AG09319 (cell line): Measurements from ENCODE around the gene CA10.

Experiments
- DNase-seq: peaks from one replicate; pipeline ENCODE4 v3.0.0-alpha.2; 2010; ENCODE audit warnings: low read depth; ENCODE audit errors: extremely low read depth
- TF ChIP-seq, protein P1 (sequence below): IDR thresholded peaks from 2 replicates; pipeline ENCODE4 v1.5.1; 2011; ENCODE audit warnings: low read depth, mild to moderate bottlenecking, inconsistent platforms, low read length, moderate library complexity

Gene CA10

DNA sequence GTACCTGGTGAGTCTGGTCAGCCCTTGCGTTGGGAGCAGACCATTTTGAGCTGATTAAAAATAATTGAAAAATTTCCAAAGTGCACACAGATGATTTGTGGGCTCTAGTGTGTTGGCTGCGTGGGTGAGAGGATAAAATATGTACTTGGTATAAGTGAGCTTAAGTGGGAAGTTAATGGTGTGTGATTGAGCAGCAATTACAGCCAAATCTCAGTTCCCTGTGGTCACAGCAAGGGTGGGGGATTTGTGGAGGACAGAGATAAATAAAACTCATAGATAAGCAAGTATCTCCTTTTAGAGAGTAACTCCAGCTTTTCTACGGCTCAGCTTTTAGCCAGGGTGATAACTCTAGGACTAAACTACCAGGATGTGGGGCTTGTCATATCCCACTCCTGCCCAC lies 507.7 kb downstream of the CA10 start:
- DNase-seq: no peak

DNA sequence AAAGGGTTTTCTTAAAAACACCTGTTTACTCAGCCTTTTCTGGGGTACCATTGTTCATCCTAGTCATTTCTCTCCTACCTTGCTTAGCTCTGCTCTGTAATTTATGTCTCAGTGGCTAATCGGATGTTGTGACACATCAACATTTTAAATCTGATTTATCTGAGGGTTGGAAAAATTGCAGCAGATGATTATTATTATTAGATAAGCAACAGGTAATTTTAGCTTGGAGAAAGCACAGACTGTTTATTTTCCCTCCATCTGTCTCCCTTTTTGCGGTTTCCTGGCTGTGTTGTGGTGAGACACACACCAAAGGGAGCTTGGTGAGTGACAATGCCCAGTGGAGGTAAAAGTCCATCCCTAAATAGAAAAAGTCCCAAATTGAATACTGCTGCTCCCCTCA lies 508.3 kb downstream of the CA10 start:
- no peak for DNase-seq
- TF ChIP-seq, protein P1, sequence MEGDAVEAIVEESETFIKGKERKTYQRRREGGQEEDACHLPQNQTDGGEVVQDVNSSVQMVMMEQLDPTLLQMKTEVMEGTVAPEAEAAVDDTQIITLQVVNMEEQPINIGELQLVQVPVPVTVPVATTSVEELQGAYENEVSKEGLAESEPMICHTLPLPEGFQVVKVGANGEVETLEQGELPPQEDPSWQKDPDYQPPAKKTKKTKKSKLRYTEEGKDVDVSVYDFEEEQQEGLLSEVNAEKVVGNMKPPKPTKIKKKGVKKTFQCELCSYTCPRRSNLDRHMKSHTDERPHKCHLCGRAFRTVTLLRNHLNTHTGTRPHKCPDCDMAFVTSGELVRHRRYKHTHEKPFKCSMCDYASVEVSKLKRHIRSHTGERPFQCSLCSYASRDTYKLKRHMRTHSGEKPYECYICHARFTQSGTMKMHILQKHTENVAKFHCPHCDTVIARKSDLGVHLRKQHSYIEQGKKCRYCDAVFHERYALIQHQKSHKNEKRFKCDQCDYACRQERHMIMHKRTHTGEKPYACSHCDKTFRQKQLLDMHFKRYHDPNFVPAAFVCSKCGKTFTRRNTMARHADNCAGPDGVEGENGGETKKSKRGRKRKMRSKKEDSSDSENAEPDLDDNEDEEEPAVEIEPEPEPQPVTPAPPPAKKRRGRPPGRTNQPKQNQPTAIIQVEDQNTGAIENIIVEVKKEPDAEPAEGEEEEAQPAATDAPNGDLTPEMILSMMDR: no peak

More for the DNA sequence above, 507.7 kb downstream of the CA10 start:
- TF ChIP-seq, protein P1: no peak

DNA sequence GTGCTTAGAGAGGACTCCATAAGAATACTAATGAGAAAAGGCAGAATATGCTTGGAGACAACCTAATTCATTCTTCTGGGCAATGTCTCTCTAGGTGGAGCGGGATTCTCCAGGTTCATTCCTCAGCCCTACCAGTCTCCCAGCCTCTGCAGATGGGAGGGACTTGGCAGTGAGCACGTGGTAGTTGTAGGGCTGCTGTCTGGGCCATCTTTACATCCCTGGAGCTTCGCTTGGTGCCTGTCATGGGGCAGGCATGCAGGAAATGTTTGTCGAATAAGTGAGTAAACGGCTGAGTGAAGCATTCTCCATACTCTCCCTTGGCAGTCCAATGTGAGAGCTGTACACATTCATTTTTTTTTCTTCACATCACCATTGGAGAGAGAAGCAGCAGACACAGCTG lies 510.7 kb downstream of the CA10 start:
- DNase-seq: no peak
- TF ChIP-seq, protein P1: no peak

DNA sequence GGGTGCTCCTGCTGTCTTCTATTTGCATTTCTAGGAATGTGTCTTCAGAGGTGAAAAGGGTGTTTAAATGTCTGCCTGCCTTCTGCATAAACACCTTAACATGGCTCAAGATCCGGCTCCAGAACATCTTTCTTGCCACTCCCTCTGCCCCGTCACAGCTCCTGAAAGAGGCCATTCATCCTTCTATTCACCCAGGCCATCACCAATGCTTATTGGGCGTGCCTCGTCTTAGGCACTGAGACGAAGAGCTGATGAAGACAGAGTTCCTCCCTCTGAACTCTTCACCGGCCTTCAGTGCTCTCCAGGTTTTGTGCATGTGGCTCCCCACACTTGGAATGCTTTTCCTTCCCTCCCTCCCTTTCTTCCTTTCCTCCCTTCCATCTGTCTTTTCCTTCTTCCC lies 511.4 kb downstream of the CA10 start:
- TF ChIP-seq, protein P1: no peak
- DNase-seq: no peak

DNA sequence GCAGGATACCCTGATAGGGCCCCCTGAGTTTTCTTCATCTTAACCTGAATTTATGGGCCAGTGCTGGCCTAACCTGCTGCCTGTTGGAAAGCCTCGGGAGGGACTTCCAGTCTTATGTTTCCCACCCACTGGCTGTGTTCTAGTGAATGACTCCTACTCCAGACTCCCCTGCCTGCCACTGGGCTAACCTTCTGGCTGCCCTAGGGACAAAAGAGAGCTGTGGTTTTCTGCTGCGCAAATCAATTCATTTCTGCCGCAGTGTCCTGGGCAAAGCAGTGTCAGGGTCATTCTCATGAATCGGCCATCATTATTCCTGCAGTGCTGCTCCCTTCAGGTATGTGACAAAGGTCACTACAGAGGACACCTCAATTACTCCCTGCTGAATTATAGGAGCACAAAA lies 512.0 kb downstream of the CA10 start:
- DNase-seq: no peak
- TF ChIP-seq, protein P1: no peak

DNA sequence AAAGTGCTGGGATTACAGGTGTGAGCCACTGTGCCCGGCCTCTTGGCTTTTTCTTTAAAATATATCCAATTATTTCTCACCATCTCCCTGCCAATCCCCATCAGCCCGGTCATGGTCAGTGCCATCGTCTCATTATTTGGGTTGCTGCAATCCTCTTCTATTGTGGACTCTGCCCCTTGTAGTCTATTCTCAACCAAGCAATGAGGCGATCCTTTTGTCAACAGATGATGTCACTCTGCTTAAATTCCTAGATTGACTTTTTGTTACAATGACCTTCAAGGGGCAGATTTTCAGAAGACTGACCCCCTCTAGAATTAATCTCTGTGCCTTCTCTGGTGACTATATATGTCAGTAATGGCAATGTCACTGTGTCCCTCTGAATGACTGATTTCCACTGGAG lies 513.5 kb downstream of the CA10 start:
- no peak for DNase-seq
- TF ChIP-seq, protein P1: no peak

DNA sequence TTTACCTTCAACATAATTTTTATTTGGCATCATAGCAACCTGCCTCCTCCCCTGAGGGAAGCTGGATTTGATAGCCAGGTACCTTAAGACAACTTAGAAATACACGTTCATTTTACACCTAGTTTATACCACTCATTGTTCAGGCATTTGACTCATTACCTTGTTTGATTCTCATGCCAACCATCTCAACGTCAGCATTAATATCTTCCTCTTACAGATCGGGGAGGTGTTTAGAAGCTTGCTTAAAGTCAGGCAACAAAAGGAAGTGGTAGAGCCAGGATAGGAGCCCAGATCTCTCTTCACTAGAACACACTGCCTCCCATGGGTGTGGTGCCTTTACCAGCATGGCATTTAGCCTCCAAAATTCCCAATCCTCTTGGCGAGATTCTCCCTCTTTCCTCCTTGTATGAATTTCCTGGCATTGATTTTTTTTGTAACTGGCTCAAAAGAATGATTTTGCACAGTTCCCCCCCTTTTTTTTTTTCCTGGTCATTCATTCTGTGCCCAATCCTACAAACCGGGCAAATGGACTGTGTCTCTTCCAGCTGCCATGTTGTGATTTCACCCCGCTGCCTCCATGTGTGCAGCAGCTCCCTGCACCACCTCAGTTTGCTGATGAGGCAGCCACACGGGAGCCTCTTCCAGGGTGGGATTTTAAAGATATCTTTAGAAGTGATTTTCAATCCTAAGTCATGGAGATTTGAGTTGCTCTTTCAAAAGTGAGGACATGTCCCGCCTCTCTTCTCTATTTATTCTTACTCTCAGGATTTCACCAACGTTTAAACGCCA lies 514.6 kb downstream of the CA10 start:
- TF ChIP-seq, protein P1: no peak
- no peak for DNase-seq
